Naive thymus-derived CD8-positive, alpha-beta T cell (primary cell): Measurements from ENCODE around the gene STX4. TPM values are rescaled to one million over a fixed set of nuclear protein-coding genes. Genes with fewer than 3 reads are reported as not detected.

Source experiments
- ATAC-seq, 2 donors: fragments of 150-1000 bp; cut with Tn5 transposase in 1 of 2; sonication (Bioruptor Pico), chemical (Tn5 transposase) in 1 of 2; 1 replicate in 1 of 2; 2 replicates in 1 of 2; pipeline ENCODE4 v1.10.0; 2021; ENCODE audit warnings: mild to moderate bottlenecking in 2 of 2, moderate library complexity in 2 of 2
- POLR2A ChIA-PET: fragments of 350-600 bp; sonication (Branson Sonifier 250); formaldehyde crosslinking; loops from one replicate; lab custom pipeline; 2021; ENCODE audit warnings: antibody characterized with exemption; lab: Charles Lee
- DNase-seq, 10 donors: peaks; one replicate each; pipeline versions ENCODE4 v3.0.0 to v3.0.0-alpha.2; 2020 to 2022
- H3K27ac Mint-ChIP-seq, 10 donors: one replicate each; pipeline ENCODE4 v1.8.0; 2020 to 2022; ENCODE audit warnings: mild to moderate bottlenecking in 10 of 10, mixed read lengths in 10 of 10, moderate library complexity in 4 of 10, inconsistent platforms in 1 of 10
- H3K27me3 Mint-ChIP-seq, 5 donors: one replicate each; pipeline ENCODE4 v1.8.0; 2021 to 2022; ENCODE audit warnings: mixed read lengths in 5 of 5
- H3K36me3 Mint-ChIP-seq, 3 donors: one replicate each; pipeline ENCODE4 v1.8.0; 2020 to 2022; ENCODE audit warnings: mixed read lengths in 3 of 3, mild to moderate bottlenecking in 2 of 3, inconsistent platforms in 1 of 3
- H3K4me1 Mint-ChIP-seq, 4 donors: one replicate each; pipeline ENCODE4 v1.8.0; 2021 to 2022; ENCODE audit warnings: mixed read lengths in 4 of 4
- H3K4me3 Mint-ChIP-seq, 10 donors: one replicate each; pipeline ENCODE4 v1.8.0; 2020 to 2022; ENCODE audit warnings: mild to moderate bottlenecking in 10 of 10, mixed read lengths in 10 of 10, moderate library complexity in 6 of 10, inconsistent platforms in 1 of 10
- H3K9me3 Mint-ChIP-seq, 9 donors: one replicate each; pipeline ENCODE4 v1.8.0; 2020 to 2022; ENCODE audit warnings: mixed read lengths in 9 of 9, mild to moderate bottlenecking in 3 of 9, inconsistent platforms in 1 of 9, moderate library complexity in 1 of 9
- polyA plus RNA-seq, 3 donors: library from polyadenylated mRNA; unstranded; fragments of 300-500 nt; fragmentation: Illumina TruSeq; gene quantifications; one replicate each; pipeline ENCODE4 v1.2.3, GENCODE V29; 2021
- total RNA-seq, 8 experiments: library from RNA in 2 of 8; stranded (reverse) in 2 of 8; gene quantifications; one replicate each; pipeline ENCODE4 v1.2.3 and lab custom pipeline; 2021 to 2026

The STX4 gene
- total and polyA plus RNA-seq, 5 experiments from 2014 or later: 23.2 to 100 (median 31.3) TPM

DNA sequence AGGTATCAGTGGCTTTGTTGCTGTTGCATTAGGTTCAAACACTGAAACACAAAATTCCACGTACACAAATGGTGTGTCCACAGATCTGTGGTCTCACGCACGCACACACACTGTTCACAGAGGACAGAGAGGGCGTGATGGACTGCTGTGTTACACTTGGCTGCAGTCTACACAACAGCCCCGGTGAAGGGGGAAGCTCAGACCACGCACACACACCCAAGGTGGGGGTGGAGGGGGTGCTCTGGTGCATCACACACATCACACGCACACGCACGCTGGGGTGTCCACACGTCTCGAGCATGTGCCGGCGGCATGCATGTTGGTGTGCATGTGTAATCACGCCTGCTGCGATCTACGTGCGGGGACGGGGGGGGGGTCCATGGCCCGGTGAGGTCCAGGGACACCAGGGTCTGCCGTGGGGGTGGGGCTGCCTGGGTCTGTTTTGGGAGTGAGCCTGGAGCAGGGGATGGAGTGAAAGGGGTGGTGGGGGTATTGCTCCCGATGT is 41.0 kb upstream of the STX4 start:
- no peak for ATAC-seq
- Mint-ChIP-seq H3K4me1 (peaks cover 3 to 12% (median 8%) of the 10 kb centered on the region in 4 donors), H3K4me3 (no peak overlapping the region), H3K36me3 (no peaks in the 10 kb centered on the region), H3K27me3 (no peaks in the 10 kb centered on the region), H3K9me3 (no peaks in the 10 kb centered on the region), H3K27ac (no peak overlapping the region)
- POLR2A ChIA-PET: interaction anchor here (0.5 kb wide), 1 partner anchor 49 kb away, joined by 6 read pairs; no protein-coding TSS in a partner anchor
- no peak for DNase-seq

- ATAC-seq (no peak), DNase-seq (no peak)
- no peaks in the 10 kb centered on the region for H3K27me3 Mint-ChIP-seq
- H3K27ac Mint-ChIP-seq: no peak overlapping the region
- H3K4me3 Mint-ChIP-seq: no peak overlapping the region
- POLR2A ChIA-PET: interaction anchor here (0.5 to 1.6 kb wide), 3 partner anchors 8 to 49 kb away, joined by 3 to 6 read pairs (median 6); partner anchors contain the start of gene HSD3B7
- H3K36me3 Mint-ChIP-seq: no peaks in the 10 kb centered on the region
- no peaks in the 10 kb centered on the region for H3K9me3 Mint-ChIP-seq
- H3K4me1 Mint-ChIP-seq: peaks cover 3 to 12% (median 8%) of the 10 kb centered on the region in 4 donors
Measured at GRCh38 chr16:30992931-30993816, 40.2 kb upstream of the STX4 start.

DNA sequence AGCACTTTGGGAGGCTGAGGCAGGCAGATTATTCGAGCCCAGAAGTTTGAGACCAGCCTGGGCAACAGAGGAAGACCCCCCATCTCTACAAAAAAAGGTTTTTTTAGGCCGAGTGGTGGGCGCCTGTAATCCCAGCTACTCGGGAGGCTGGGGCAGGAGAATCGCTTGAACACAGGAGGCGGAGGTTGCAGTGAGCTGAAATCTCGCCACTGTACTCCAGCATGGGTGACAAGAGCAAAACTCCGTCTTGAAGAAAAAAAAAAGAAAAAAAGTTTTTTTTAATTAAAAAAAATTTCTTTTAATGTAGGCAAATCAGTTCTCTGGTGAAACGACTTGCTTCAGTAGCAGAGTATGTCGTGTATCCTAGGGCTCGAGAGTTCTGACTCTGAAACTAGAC is 37.4 kb upstream of the STX4 start:
- Mint-ChIP-seq H3K4me3 (peak overlapping the region; percentile 45 to 90 (median 76)), H3K4me1 (peaks cover 3 to 12% (median 8%) of the 10 kb centered on the region in 4 donors), H3K27ac (peak overlapping the region in 7 of 10 donors; percentile 12 to 94 (median 67)), H3K36me3 (no peaks in the 10 kb centered on the region), H3K9me3 (no peaks in the 10 kb centered on the region), H3K27me3 (no peaks in the 10 kb centered on the region)
- no peak for ATAC-seq
- no peak for DNase-seq
- POLR2A ChIA-PET: interaction anchor here (0.7 to 2.2 kb wide), 2 partner anchors 10 to 78 kb away, joined by 3 to 11 read pairs; partner anchors contain the start of genes ZNF646 and ZNF668

DNA sequence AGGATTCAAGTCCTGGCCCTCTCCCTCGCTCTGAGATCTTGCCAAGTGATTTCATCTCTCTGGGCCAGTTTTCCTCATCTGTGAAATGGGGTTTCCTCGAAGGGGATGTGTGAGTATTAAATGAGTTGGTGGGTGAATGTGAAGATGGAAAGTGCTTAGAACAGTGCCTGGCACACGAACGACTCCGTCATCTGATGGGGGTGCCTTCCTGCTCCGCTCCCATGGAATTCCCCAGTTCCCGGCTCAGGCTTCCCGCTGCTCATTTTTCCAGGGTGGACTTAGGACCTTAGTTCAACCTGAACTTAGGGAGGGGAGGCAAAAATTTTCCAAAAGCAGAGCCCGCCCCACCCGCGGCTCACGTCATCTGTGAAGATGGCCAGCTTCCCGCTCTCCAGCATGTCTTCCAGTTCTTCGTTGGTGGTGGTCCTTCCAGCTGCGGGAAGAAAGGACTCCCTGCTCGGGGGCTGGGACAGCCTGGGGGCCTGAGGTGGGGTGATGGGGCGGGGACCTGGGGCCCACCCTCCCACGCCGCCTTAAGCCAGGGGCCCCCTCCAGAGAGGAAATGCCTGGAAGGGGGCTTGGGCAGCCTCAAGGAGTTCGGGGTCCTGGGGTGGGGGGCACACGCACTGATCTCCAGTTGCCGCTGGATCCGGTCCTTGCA is 36.9 kb upstream of the STX4 start:
- no peaks in the 10 kb centered on the region for H3K27me3 Mint-ChIP-seq
- POLR2A ChIA-PET: interaction anchor here (0.9 to 2.2 kb wide), 3 partner anchors 77 to 146 kb away, joined by 4 to 11 read pairs (median 4); partner anchors contain the start of genes PRSS8, ZNF646 and ZNF668
- H3K9me3 Mint-ChIP-seq: no peaks in the 10 kb centered on the region
- H3K4me3 Mint-ChIP-seq: peak overlapping the region; percentile 81 to 93 (median 84)
- DNase-seq (no peak), ATAC-seq (peak in 1 of 2 donors; percentile 5)
- no peaks in the 10 kb centered on the region for H3K36me3 Mint-ChIP-seq
- H3K4me1 Mint-ChIP-seq: peaks cover 2 to 12% (median 8%) of the 10 kb centered on the region in 4 donors
- peak overlapping the region; percentile 65 to 95 (median 92) for H3K27ac Mint-ChIP-seq

DNA sequence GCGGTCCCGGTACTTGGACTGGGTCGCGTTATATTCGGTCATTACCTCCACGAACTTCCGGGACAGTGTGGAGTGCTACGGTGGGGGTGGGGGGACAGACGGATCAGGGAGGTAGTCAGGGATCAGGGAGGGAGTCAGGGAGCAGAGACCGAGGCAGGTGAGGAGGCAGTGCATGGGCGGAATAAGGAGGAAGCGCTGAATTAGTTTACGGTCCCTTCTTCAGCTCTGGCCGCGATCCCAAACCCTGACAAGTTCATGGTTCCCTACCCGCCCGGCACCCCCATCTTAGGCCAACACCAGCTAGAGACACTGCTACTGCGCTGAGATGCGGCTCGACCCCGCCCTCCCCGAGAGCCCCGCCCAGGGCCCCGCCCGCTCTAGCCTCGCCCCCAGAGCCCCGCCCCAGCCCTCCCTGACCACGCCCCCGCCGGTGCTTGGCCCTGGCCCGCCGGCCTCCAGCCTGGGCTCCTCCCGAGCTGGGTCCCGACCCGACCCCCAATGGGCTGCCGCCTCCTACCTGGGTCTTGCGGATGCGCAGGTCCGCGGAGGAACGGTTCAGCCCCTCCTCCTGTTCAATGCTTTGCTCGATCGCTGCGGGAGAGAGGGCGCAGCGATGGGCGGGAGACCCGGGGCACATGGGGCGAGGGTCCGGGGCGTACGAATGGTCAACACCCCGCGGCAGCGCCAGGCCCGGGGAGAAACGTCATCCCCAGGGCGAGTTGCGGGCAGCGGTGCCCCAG is 36.2 kb upstream of the STX4 start:
- Mint-ChIP-seq H3K36me3 (no peaks in the 10 kb centered on the region), H3K9me3 (no peaks in the 10 kb centered on the region), H3K27me3 (no peaks in the 10 kb centered on the region), H3K4me3 (peak overlapping the region; percentile 81 to 93 (median 84)), H3K4me1 (peaks cover 2 to 12% (median 8%) of the 10 kb centered on the region in 4 donors), H3K27ac (peak overlapping the region; percentile 65 to 95 (median 92))
- DNase-seq (peak; percentile 51 to 93 (median 75)), ATAC-seq (peak; percentile 97 to 99)
- POLR2A ChIA-PET: interaction anchor here (0.7 to 2.2 kb wide), 4 partner anchors 77 to 145 kb away, joined by 3 to 11 read pairs (median 4); partner anchors contain the start of genes KAT8, PRSS8, ZNF646 and ZNF668

DNA sequence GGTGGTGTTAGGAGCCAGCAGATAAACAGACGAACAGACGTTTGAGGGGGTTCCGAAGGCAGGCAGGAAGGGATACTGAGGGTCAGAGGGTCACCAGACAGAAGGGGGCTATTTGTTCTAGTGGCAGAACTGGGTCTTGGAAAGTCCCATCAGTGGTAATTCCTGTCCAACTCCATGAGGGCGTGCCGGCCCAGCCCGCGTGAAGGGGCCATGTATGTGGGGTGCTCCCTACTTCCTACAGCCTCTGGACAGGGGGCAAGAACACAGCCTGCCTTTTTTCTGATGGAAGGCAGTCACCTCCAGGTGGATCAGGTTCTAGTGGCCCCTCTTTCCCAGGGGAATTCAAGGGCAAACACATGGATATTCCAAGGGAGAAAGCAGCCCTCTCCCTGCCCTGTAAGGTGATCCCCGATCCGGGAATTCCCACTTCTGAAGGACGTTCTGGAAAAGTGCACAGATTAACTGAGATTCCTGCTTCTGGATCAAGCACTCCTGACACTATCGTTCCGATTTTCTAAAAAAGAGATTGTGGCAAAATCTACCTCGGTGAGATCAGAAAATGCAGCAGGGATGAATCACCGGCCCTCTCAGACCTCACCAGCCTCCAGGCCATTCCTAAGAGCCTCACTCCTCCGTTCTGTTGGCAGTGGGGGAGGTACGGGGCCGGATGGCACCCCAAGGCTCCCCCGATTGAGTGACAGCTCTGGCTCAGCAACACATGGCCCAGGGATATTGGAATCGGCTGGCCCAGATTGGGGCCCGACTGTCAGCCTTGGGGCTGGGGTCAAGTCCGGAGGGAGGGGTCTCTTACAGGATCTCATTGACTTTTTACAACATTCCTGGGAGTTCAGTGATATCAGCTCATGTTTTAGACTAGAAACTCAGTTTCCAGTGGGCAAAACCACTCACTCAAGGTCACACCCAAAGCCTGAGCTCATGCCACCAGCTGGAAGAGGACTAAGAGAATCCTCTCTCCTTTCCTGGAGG is 35.3 kb upstream of the STX4 start:
- ATAC-seq (no peak), DNase-seq (no peak)
- POLR2A ChIA-PET: interaction anchor here (0.7 to 2.2 kb wide), 3 partner anchors 76 to 144 kb away, joined by 3 to 11 read pairs (median 4); partner anchors contain the start of genes KAT8, ZNF646 and ZNF668
- peak overlapping the region; percentile 52 to 93 (median 80) for H3K4me3 Mint-ChIP-seq
- no peaks in the 10 kb centered on the region for H3K27me3 Mint-ChIP-seq
- H3K9me3 Mint-ChIP-seq: no peaks in the 10 kb centered on the region
- H3K27ac Mint-ChIP-seq: peak overlapping the region in 3 of 10 donors; percentile 15 to 94 (median 41)
- H3K36me3 Mint-ChIP-seq: no peaks in the 10 kb centered on the region
- peaks cover 2 to 12% (median 8%) of the 10 kb centered on the region in 4 donors for H3K4me1 Mint-ChIP-seq

DNA sequence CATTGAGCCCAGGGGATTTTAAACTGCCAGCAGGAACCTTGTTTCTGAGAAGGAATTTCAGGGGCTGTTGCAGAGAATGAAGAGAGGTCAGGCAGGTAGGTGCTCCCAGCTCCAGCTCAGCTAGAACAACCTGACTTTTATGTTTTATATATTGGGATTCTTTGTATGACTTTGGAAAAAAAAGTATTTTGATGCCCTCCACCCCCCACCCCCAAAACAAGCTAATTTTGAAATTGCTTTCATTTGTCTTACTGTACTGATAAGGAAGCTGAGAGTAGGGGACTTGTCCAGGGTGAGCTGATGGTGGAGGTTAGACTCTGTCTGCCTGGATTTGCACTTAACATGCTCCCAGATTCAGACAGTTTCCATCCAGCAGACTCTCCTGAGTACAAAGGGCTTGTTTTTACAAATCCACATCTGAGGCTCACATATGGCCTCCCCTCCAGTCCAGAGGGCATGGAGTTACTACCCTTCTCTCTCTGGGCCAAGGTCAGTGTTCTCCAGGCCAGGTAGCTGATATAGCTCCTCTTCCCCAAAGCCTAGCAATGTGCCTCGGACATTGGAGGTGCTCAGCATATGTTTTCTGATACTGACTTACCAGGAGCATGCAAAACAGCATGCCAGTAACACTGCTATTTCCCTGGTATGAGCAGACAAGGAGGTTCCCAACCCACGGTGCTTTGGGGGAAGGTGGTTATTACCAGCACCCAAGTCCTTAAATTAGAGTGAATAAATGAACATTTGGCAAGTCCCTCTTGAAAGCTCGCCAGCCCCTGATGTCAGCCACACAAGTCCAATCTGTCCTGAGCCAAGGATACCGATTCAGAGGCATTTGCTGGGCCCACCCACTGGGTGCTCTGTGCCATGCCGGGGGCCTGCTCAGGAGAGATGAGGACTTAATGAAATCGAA is 34.3 kb upstream of the STX4 start:
- DNase-seq: no peak
- Mint-ChIP-seq H3K36me3 (no peaks in the 10 kb centered on the region), H3K27ac (peak overlapping the region in 4 of 10 donors; percentile 41 to 78 (median 74)), H3K9me3 (no peaks in the 10 kb centered on the region), H3K4me3 (peak overlapping the region in 1 of 10 donors; percentile 30), H3K27me3 (no peaks in the 10 kb centered on the region), H3K4me1 (peaks cover 3 to 12% (median 8%) of the 10 kb centered on the region in 4 donors)
- POLR2A ChIA-PET: interaction anchor here (1.2 kb wide), 1 partner anchor 119 kb away, joined by 3 read pairs; the partner anchor contains the start of gene KAT8
- ATAC-seq: no peak

DNA sequence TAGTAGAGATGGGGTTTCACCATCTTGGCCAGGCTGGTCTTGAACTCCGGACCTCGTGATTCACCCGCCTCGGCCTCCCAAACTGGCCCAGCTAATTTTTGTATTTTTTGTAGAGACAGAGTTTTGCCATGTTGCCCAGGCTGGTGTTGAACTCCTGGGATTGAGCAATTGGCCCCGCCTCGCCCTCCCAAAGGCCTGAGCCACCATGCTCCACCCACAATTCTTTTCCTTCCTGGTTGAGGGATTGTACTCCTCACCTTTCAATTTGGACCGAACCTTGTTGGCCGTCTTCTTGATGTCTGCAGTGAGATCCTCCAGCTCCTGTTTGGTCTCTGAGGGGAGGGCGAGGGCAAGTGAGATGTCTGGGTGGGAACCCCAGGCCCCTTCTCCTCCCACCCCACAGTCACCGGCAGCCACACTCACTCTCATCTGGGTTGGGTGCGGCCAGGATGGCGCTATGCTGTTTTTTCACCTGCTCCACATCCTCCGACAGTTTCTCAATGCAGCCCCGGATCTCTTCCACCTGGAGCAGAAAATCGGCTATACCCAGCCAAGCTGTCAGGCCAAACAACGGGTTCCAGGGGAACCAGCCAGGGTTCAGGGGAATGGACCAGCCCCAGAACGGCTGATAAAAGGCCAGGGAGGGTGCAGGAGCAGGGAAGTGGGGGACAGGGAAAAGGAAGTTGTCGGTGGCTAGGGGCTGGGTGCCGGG is 32.5 kb upstream of the STX4 start:
- POLR2A ChIA-PET: no interaction called here
- Mint-ChIP-seq H3K27me3 (no peaks in the 10 kb centered on the region), H3K4me3 (no peak overlapping the region), H3K27ac (no peak overlapping the region), H3K36me3 (no peaks in the 10 kb centered on the region), H3K9me3 (no peaks in the 10 kb centered on the region), H3K4me1 (peaks cover 3 to 8% (median 8%) of the 10 kb centered on the region in 4 donors)
- DNase-seq (no peak), ATAC-seq (no peak)

DNA sequence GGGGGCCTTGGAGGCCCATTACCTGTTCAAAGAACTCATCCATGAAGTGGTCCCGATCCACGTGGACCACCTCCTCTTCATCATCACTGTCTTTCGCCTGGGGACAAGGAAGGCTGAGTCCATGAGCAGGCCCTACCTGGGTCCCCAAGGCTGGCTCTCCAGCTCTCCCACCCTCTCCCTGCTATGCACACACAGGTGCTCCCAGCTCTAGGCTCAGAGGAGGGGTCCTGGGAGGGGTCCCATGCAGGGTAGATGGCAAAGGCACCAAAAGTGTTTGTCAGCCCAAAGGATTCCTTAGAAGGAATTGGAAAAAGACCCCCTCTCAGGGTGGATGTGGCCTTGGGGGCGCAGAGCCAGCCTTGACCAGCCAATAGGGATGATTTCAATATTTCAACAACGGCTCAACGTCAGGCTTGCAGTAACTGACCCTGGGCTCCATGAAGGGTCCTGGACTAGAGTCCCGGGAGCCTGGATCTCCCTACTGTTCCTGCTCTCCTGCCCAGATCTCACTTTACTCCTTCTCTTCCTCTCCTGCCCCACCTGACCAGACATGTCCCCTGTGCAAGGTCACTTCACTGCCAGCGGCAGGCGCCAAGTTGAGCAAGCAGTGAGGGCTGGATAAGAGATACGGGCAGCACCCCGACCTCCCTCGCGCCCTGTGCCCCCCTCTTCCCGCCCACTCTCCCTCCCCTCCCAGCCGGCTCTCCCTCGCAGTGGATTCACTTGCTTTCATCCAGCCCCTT is 31.7 kb upstream of the STX4 start:
- POLR2A ChIA-PET: no interaction called here
- ATAC-seq (no peak), DNase-seq (no peak)
- Mint-ChIP-seq H3K27ac (no peak overlapping the region), H3K9me3 (no peaks in the 10 kb centered on the region), H3K27me3 (no peaks in the 10 kb centered on the region), H3K4me3 (no peak overlapping the region), H3K4me1 (peaks cover 1 to 3% (median 3%) of the 10 kb centered on the region in 4 donors), H3K36me3 (no peaks in the 10 kb centered on the region)
